Upper lobe of left lung (tissue), 6 donors: ENCODE data around the gene RPRML. TPM values are rescaled to one million over a fixed set of nuclear protein-coding genes. Genes with fewer than 3 reads are reported as not detected.
"Not testable (repeated sequence)": the region's sequence is repeated elsewhere in the genome, so short reads cannot be mapped to it uniquely, and the experiment has no call there.

Source experiments
- ATAC-seq, 2 donors: fragments of 200-7000 bp; cut with Tn5 transposase; one replicate each; pipeline ENCODE4 v1.9.1; 2022; ENCODE audit warnings: mild to moderate bottlenecking in 2 of 2, moderate library complexity in 2 of 2; ENCODE audit not compliant: low FRiP score in 2 of 2
- DNase-seq, 2 donors: peaks; one replicate each; pipeline ENCODE4 v3.0.0-alpha.2; 2019 to 2020
- H3K27ac ChIP-seq, 4 donors: fragments of 200-600 bp; sonication (generic); one replicate each; pipeline ENCODE4 v1.5.1; 2016 to 2019
- H3K27me3 ChIP-seq, 4 donors: fragments of 200-600 bp; sonication (generic); one replicate each; pipeline ENCODE4 v1.5.1; 2017 to 2019
- H3K36me3 ChIP-seq, 4 donors: fragments of 200-600 bp; sonication (generic); one replicate each; pipeline ENCODE4 v1.5.1; 2016 to 2019
- H3K4me1 ChIP-seq, 4 donors: fragments of 200-600 bp; sonication (generic); one replicate each; pipeline ENCODE4 v1.5.1; 2018 to 2019
- H3K4me3 ChIP-seq, 4 donors: fragments of 200-600 bp; sonication (generic); one replicate each; pipeline ENCODE4 v1.5.1; 2017 to 2019; ENCODE audit warnings: mild to moderate bottlenecking in 2 of 4, moderate library complexity in 1 of 4
- H3K9me3 ChIP-seq, 4 donors: fragments of 200-600 bp; sonication (generic); one replicate each; pipeline ENCODE4 v1.5.1; 2018 to 2019
- EP300 ChIP-seq, 4 donors: sonication (generic); formaldehyde crosslinking; IDR thresholded peaks; one replicate each; pipeline ENCODE4 v1.5.1; 2017; ENCODE audit warnings: antibody characterized with exemption in 4 of 4, control low read depth in 2 of 4
- POLR2A ChIP-seq, 4 donors: fragments of 450-650 bp; IDR thresholded peaks; one replicate each; pipeline ENCODE4 v1.5.1; 2016 to 2017; ENCODE audit warnings: antibody characterized with exemption in 4 of 4, mild to moderate bottlenecking in 2 of 4
- POLR2AphosphoS5 ChIP-seq, 2 donors: sonication (generic); formaldehyde crosslinking; IDR thresholded peaks; one replicate each; pipeline ENCODE4 v1.5.1; 2017; ENCODE audit warnings: antibody characterized with exemption in 2 of 2
- WGBS, 2 donors: methylation state at CpG; one replicate each; pipeline ENCODE4 v1.1.5; 2017 to 2018; 5-methylcytosine and 5-hydroxymethylcytosine counted together
- total RNA-seq, 6 donors: library from RNA; depleted of rRNA in 4 of 6; stranded (reverse); fragments of >200 nt in 4 of 6; gene quantifications; one replicate each; pipeline versions ENCODE4 v1.1.0 to v1.2.1, GENCODE V29; 2016 to 2021
- TF ChIP-seq, protein P1 (sequence below), 6 experiments: fragments of 450-650 bp in 4 of 6; fragments of 200-600 bp in 2 of 6; sonication (generic) in 2 of 6; IDR thresholded peaks; one replicate each; pipeline ENCODE4 v1.5.1; 2016 to 2019; ENCODE audit warnings: antibody characterized with exemption in 6 of 6
- donor health status: DM: no; HTN: no; CAD: no; lungs with moderate emphysema.
- donor health status: DM: no; HTN: yes; CAD: no; lungs with severe emphysema.

Gene RPRML
- 1 to 10 TPM in 1 of 6 donors, under 1 TPM in 2, not detected in 3; 0.30 to 3.9 (median 0.91) TPM for total RNA-seq

DNA sequence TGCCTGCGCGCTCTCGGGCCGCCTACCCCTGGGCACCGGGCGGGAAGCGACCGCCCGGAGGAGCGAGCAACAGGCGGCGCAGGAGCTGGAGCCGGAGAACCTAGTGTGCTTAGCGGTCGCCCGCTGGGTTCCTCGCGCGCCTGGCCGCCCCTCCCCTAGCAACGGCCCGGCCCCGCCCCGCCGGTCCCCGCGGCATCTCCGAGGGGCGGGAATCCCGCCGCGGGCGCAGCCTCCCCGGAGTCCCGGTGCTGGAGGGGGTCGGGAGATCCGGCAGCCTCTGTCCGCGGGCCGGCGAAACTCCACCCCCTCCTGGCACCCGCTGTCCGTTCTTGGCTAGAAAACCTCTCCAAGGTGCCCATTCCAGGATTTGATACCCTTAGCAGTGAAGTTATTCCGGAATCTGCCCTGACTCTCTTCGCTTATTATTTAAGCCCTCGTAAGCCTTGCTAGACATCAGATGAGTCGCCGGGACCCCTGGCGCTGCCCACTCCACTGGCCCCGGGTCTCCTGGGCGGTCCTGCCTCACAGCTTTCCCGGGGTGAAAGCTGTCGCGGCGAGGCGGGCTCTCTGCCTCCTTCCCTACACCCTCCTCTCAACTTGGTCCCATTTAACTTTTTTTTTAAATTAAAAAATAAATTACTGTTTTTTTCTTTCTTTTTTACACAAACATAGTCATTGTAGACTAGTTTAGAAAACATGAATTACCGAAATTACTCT is at the start of gene RPRML:
Gene RPRML, minus strand, starts transcription at position 107 of the 717 bp plus-strand sequence. CDS start 246 bp downstream, outside the sequence.
- Histone ChIP-seq H3K36me3 (no peaks in the 10 kb centered on the region), H3K9me3 (no peaks in the 10 kb centered on the region), H3K4me3 (peak within 1 kb of the TSS; percentile 23 to 69 (median 48)), H3K27me3 (peaks cover 0 to 28% (median 16%) of the 10 kb centered on the region in 4 donors), H3K4me1 (peaks cover 17 to 24% (median 19%) of the 10 kb centered on the region in 4 donors), H3K27ac (no peak within 1 kb of the TSS)
- TF ChIP-seq POLR2A (IDR thresholded peaks at IDR 0.05) (no peak), EP300 (IDR thresholded peaks at IDR 0.05) (no peak), POLR2AphosphoS5 (IDR thresholded peaks at IDR 0.05) (no peak)
- TF ChIP-seq, protein P1, sequence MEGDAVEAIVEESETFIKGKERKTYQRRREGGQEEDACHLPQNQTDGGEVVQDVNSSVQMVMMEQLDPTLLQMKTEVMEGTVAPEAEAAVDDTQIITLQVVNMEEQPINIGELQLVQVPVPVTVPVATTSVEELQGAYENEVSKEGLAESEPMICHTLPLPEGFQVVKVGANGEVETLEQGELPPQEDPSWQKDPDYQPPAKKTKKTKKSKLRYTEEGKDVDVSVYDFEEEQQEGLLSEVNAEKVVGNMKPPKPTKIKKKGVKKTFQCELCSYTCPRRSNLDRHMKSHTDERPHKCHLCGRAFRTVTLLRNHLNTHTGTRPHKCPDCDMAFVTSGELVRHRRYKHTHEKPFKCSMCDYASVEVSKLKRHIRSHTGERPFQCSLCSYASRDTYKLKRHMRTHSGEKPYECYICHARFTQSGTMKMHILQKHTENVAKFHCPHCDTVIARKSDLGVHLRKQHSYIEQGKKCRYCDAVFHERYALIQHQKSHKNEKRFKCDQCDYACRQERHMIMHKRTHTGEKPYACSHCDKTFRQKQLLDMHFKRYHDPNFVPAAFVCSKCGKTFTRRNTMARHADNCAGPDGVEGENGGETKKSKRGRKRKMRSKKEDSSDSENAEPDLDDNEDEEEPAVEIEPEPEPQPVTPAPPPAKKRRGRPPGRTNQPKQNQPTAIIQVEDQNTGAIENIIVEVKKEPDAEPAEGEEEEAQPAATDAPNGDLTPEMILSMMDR (IDR thresholded peaks at IDR 0.05) = no peak
- DNase-seq (peak in 1 of 2 donors; percentile 89), ATAC-seq (peak in 1 of 2 donors; percentile 80)
- WGBS, 2 donors = 4 to 6% methylated on average over 15 to 32 of the region's 57 CpGs

DNA sequence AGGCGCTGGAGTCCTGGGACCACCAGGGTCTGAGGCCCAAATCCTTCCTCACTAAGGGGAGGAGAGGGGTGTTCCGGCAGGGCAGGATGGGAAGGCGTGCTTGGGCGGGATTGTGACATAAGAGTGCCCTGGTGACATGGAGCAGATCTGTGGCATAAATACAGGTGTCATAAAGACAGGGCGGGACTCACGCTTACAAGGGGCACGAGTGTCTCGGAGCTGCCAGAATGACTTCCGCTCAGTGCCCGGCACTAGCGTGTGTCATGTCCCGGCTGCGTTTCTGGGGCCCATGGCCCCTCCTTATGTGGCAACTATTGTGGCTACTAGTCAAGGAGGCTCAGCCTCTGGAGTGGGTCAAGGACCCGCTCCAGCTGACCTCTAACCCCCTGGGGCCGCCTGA is 37.9 kb upstream of the RPRML start:
- H3K27me3 ChIP-seq, H3K4me3 ChIP-seq, H3K27ac ChIP-seq, H3K36me3 ChIP-seq, H3K9me3 ChIP-seq, ATAC-seq, DNase-seq, H3K4me1 ChIP-seq: not testable (repeated sequence)
- 100% methylated on average over 1 of the region's 15 CpGs; no CpG with 5 or more reads in 1 of the 2 donors for WGBS, 2 donors

DNA sequence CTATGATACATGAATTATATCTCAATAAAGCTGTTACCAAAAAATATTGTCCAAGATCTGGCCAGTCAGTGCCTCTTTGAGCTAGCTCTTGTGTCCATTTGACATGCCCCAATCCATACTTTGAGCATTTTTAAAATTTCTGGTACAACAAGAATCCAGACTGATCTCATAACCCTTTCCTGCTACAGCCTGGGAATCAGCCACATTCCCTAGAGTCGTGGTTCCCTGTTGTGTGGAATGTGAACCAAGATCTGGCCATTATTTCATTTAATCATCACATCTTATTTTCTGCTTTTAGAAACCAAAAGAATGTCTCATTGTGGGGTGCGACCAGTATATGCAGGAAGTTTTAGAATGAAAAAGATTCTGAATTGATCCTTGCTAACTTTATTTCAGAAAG is 34.3 kb upstream of the RPRML start:
- no peak for ATAC-seq
- TF ChIP-seq, protein P1 (IDR thresholded peaks at IDR 0.05) = no peak
- TF ChIP-seq POLR2A (IDR thresholded peaks at IDR 0.05) = no peak
- TF ChIP-seq POLR2AphosphoS5 (IDR thresholded peaks at IDR 0.05) = no peak
- TF ChIP-seq EP300 (IDR thresholded peaks at IDR 0.05) = no peak
- Histone ChIP-seq H3K9me3 (no peaks in the 10 kb centered on the region), H3K27me3 (no peaks in the 10 kb centered on the region), H3K4me3 (no peak overlapping the region), H3K4me1 (no peaks in the 10 kb centered on the region), H3K27ac (no peak overlapping the region), H3K36me3 (no peaks in the 10 kb centered on the region)
- 86 to 93% methylated on average over 2 of the region's 2 CpGs for WGBS, 2 donors
- DNase-seq = no peak

DNA sequence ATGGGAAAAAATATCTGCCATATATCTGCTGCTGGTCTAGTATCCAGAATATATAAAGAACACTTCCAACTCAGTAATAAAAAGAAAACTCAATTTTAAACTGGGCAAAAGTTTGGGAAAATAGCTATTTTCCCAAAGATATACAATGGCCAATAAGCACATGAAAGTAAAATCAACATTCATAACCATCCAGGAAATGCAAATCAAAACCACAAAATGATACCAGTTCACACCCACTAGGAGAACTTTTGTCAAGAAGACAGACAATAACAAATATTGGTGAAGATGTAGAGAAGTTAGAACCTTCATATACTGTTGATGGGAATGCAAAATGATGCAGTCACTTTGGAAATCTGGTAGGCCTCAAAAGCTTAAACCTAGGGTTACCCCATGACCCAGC is 33.4 kb upstream of the RPRML start:
- Histone ChIP-seq H3K36me3 (no peaks in the 10 kb centered on the region), H3K4me1 (no peaks in the 10 kb centered on the region), H3K27ac (no peak overlapping the region), H3K9me3 (no peaks in the 10 kb centered on the region), H3K27me3 (no peaks in the 10 kb centered on the region), H3K4me3 (no peak overlapping the region)
- TF ChIP-seq POLR2AphosphoS5 (IDR thresholded peaks at IDR 0.05) = no peak
- TF ChIP-seq, protein P1 (IDR thresholded peaks at IDR 0.05) = no peak
- no peak for TF ChIP-seq EP300 (IDR thresholded peaks at IDR 0.05)
- TF ChIP-seq POLR2A (IDR thresholded peaks at IDR 0.05) = no peak
- ATAC-seq = no peak
- no peak for DNase-seq

GRCh38 chr17:47009759-47010594 is 30.9 kb upstream of the RPRML start:
- H3K27ac ChIP-seq = no peak overlapping the region
- H3K27me3 ChIP-seq = no peaks in the 10 kb centered on the region
- DNase-seq = no peak
- TF ChIP-seq EP300 (IDR thresholded peaks at IDR 0.05) (no peak), POLR2AphosphoS5 (IDR thresholded peaks at IDR 0.05) (no peak), POLR2A (IDR thresholded peaks at IDR 0.05) (no peak)
- TF ChIP-seq, protein P1 (IDR thresholded peaks at IDR 0.05) = no peak
- no peaks in the 10 kb centered on the region for H3K9me3 ChIP-seq
- H3K36me3 ChIP-seq = no peaks in the 10 kb centered on the region
- WGBS, 2 donors = 92 to 94% methylated on average over 13 to 14 of the region's 14 CpGs
- no peaks in the 10 kb centered on the region for H3K4me1 ChIP-seq
- H3K4me3 ChIP-seq = no peak overlapping the region
- no peak for ATAC-seq
